ENCODE data around the gene CECR2.

The CECR2 gene

GRCh38 chr22:17369439-17370025 lies at the start of gene CECR2:
Gene CECR2, plus strand, starts transcription at chr22:17369460. Its CDS starts 324 bp downstream, at chr22:17369784.
- DNase-seq, result peak; percentile 11

- DNase-seq, result no peak
Measured at GRCh38 chr22:17319546-17319945, 49.7 kb upstream of the CECR2 start.

DNA sequence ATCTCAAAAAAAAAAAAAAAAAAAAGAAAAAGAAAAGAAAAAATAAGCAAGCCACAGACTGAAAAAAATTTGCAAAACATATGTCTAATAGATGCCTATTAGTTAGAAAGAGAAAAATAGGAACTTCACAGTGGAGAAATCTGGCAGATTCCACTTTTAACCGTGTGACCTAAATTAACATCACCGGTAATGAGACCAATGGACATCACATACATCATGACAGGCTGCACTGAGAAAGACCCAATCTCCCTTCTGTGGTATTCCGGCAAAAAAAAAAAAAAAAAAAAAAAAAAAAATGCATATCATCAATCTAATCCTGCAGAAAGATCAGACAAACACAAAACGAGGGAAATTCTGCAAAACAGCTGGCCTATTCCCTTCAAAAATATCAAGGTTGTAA lies 46.7 kb upstream of the CECR2 start:
- no peak for DNase-seq

DNA sequence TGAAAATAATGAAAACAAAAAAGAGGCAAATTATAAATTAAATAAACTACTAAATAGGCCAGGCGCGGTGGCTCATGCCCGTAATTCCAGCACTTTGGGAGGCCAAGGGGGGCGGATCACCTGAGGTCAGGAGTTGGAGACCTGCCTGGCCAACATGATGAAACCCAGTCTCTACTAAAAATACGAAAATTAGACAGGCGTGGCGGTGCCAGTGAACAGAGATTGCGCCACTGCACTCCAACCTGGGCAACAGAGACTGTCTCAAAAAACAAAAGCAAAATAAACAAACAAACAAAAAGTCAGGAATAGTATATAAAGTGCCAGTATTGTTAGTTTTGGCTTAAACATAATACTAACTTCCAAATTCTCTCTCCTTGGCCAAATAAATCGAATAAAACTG lies 37.6 kb upstream of the CECR2 start:
- no peak for DNase-seq

DNA sequence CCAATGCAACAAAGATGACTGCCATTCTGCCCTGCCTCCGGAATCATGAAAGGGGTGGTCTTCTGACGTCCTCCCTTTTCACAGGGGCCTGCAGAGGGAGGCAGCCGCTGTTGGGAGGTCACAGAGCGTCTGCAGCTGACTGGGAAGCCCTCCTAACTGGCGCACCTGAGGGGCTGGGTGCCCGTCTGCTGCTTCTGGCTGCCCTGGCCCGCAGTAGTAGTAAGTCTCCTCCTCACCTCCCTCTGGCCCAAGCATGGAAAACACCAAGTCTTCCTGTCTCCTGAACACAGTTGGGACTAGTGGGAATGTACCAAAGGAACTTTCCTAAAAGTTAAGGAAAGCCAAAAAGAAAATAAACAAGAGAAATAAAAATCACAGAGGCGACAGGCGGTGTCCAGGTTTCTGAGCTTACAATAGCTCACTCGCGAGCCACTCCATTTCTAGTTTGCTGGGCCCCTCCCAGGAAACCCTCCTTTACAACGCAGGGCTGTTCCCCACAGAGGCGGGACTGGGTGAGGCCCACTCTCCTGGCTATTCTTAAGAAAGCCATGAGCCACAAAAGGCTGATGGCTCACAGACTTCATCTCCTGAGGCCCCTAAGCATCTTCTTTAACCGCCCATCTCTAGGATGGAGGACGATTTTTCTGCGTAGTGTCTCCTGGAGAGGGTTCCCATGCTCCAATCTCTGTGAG lies 37.0 kb upstream of the CECR2 start:
- no peak for DNase-seq

DNA sequence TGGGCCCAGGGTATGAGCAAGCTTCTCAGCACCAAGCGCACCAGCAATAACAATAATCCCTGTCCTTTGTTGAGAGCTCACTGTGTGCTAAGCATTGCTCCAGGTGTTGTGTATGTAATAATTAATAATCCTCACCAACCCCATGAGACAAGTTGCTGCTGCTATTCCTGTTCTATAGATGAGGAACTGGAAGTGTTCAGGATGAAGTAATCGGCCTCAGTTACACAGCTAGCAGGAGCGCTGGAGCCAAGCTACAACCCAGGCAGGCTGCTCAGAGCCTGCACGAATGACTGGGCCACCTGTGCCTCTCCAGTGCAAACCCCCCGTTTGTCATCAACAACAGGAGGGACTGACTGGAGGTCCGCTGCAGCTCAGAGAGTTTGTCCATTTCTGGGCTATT lies 35.2 kb upstream of the CECR2 start:
- DNase-seq, result no peak

DNA sequence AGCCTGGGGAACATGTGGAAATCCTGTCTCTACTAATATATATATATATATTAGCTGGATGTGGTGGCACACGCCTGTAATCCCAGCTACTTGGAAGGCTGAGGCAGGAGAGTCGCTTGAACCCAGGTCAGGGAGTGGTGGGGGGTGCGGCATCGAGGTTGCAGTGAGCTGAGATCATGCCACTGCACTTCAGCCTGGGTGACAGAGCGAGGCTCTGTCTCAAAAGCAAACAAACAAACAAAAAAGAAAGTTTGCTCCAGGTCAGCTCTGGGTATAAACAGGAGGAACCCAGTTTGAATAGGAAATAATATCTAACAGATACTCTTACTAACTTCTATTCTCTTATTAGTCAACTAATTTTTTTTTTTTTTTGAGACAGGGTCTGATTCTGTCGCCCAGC lies 34.3 kb upstream of the CECR2 start:
- no peak for DNase-seq

DNA sequence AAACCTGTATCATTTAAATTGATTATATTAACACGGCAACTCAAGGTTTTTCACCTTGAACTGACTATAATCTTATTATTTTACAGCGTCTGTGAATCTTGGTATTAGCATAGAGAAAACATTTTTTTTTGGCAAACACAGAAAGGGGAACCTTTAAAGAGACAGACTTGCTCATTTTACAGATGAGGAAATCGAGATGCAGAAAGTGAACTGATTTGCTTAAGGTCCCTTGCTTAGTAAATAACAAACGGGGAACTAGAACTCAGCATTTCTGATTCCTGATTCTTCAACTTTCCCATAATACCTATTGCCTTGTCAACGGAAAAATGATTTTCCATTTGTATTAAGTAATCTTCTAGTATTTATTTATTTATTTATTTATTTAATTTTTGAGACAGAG lies 33.2 kb upstream of the CECR2 start:
- DNase-seq, result no peak

DNA sequence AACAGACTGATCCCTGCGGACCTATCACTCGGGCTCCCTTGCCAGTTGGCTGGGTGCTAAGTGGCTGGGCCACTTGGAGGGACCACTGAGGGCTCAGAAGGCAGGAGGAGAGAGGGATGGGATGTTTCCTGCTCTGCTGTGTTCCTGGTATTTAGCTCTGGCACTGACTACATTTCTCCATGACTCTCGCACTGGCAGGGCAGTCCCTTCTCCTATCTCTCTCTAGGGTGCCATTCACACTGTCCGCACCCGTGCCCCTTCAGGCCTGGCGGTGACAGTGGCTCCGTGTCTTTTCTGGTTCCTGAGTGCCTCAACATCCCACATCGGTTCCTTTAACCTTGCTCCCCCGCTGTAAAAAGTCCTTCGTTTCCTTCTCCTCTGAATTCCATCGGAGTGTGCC lies 31.6 kb upstream of the CECR2 start:
- no peak for DNase-seq

DNA sequence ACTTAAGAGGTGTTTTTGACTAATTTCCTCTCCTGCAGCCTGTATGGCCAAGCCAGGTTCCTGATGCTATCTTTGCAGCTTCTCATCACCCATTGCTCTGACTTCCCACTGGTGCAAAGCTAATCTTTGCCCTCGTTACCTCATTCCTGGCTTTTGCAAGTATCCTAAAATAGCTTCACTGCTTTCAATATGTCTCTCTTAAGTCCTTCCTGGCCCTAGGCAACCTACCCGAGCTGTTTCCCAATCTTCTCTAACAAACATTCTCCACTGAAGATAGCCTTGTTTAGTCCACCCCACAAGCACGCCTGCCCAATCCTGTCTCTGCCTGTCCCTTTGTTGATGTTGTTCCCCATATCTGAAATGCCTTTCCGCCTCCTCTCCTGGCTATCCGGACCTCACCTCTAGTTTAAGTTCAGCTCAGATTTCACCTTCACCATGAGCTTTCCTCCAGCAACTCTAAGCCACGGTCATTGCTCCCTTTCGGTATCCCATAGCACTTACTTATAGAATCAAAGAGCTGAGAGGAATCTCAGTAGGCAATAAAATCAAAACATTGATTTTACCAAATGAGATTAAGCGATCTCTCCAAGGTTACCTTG lies 30.1 kb upstream of the CECR2 start:
- no peak for DNase-seq

- no peak for DNase-seq
Measured at GRCh38 chr22:17342361-17342760, 26.9 kb upstream of the CECR2 start.

DNA sequence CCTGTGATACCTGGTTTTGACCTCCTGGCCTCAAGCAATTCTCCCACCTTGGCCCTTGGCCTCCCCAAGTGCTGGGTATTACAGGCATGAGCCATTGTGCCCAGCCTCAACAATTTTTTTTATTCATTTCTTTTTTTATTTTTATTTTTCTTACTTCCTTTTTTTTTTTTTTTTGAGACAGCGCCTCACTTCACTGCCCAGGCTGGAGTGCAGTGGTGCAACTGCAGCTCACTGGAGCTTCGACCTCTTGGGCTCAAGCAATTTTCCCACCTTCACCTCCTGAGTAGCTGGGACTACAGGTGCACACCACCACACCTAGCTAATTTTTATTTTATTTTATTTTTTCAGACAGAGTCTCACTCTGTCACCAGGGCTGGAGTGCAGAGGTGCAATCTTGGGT lies 25.5 kb upstream of the CECR2 start:
- no peak for DNase-seq

DNA sequence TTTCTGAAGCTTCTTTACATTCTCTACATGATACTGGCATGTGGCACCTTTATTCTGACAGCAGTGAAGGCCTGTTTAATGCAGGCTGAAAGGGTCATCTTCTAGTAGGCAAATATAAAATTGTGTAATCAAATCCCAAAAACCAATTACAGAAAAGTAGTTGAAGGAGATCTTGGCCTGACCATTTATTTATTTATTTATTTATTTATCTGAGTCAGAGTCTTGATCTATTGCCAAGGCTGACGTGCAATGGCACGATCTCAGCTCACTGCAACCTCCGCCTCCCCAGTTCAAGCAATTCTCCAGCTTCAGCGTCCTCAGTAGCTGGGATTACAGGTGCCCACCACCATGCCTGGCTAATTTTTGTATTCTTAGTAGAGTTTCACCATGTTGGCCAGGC lies 22.7 kb upstream of the CECR2 start:
- DNase-seq, result no peak

- DNase-seq, result no peak
Measured at GRCh38 chr22:17347724-17348123, 21.5 kb upstream of the CECR2 start.

GRCh38 chr22:17348464-17349103 lies 20.7 kb upstream of the CECR2 start:
- no peak for DNase-seq

DNA sequence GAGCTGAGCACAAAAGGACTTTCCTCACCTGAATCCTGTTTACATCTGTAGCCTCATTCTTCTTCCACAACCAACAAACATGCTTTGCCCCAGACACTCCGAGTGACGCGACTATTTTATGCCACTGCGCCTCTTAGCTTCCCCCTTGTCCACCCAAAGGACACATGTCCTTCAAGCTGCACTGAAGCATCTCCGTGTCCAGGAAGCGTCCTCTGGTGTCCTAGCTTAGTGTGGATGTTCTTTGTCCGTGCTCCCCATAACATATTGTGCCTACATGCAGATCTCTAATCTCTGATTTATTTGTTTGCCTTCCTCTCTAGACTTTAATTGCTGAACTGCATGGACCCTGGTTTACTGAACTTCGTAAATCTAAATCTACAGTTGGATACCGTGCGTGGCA lies 20.1 kb upstream of the CECR2 start:
- DNase-seq, result no peak

GRCh38 chr22:17350292-17350691 lies 19.0 kb upstream of the CECR2 start:
- no peak for DNase-seq

- no peak for DNase-seq
Measured at GRCh38 chr22:17352798-17353197, 16.5 kb upstream of the CECR2 start.

GRCh38 chr22:17357688-17358087 lies 11.6 kb upstream of the CECR2 start:
- no peak for DNase-seq

DNA sequence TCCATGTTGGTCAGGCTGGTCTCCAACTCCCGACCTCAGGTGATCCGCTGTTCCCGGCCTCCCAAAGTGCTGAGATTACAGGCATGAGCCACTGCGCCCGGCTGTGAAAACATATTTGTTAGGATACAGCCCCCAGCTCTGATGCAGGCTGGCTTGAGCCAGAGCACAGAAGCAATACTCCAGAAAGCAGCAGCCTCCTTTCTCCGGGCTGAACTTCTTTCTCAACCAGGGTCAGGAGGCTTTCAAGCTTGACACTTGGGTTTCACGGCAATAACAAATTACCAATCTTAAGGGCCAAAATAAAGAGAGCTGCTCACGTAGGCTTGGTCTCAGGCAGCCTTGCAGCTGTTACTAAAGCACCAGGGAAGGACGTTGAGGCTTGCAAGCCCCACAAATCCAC lies 10.8 kb upstream of the CECR2 start:
- DNase-seq, result no peak

GRCh38 chr22:17359501-17359900 lies 9.8 kb upstream of the CECR2 start:
- no peak for DNase-seq

- no peak for DNase-seq
Measured at GRCh38 chr22:17366329-17366728, 2.9 kb upstream of the CECR2 start.

DNA sequence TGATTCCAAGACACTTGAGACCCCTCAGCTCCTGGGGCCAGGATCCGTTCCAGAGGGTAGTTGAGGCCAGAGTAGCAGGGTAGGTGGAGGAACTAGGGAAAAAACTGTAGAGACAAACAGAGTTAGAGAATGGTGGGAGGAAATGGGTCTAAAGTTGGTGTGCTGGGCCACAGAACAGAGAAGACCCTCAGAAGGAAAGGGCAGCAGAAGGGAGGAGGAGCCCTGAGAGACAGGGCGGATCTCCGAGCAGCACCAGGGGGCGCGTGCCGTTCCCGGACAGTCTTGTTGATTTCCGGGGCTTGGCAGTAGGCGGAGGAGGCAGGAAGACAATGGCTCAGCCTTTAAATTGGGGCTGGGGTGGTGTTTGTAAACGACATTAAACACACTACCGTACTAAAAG lies 2.4 kb upstream of the CECR2 start:
- DNase-seq, result peak; percentile 12

DNA sequence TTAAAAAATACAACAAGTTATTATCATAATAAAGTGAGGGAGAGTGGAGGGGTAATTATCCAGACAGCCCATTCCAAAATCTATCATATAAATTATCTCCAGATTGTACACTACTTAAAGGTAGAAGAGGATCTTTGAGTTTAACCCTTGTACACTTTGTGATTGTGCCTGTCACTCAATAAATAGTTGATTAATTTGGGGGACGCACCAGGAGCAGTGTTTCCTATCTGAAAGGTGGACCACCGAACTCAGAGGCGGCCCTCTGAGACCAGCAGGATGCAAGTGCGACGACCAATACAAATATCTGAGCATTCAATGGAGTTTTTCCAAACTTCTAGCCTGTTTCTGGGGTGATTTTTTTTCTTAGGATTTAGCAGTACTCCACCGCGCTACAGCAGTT lies 1.1 kb upstream of the CECR2 start:
- no peak for DNase-seq

Data from stimulated activated CD4-positive, alpha-beta T cell treated with anti-CD3 and anti-CD28 coated beads, Interleukin-4, amount 100 ng/mL, for 24 hours (primary cell).